Measurements from ENCODE around the gene TRIM4. TPM values are rescaled to one million over a fixed set of nuclear protein-coding genes. Genes with fewer than 3 reads are reported as not detected.

The TRIM4 gene
- total and polyA plus RNA-seq, 2 donors (not counting 3 experiments of a cell fraction or from before 2014, with no cell fraction given) = 13.0 to 22.1 TPM

DNA sequence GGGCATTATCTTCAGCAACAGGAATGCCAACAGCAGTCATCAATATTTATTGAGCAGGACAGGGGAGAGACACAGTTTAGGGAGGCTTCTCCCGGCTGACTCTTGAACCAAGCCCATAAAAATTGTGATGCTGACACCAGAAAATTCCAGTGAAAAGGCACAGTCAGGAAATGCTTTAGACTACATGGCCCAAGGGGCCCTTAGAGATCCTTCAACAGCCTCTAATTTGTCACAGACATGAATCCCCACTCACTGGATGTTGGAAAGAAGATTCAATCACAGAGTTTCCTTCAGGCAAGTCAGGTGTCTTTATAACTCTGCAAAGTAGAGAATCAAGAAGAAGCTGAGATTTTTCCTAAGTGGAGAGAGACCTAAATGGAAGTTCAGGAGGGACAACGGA, 8.9 kb upstream of the TRIM4 start:
- H2AFZ ChIP-seq (ENCODE audit: low read depth, low read length) = no peak overlapping the region
- H4K20me1 ChIP-seq (replicated peaks; ENCODE audit: control insufficient read depth, extremely low read depth, insufficient read depth, low read length) = no peaks in the 10 kb centered on the region
- POLR2A ChIA-PET = interaction anchor here (1.7 kb wide), 1 partner anchor 9 kb away, joined by 7 read pairs; the partner anchor contains the start of gene TRIM4
- no peak for FAIRE-seq
- H3K9me1 ChIP-seq (replicated peaks; ENCODE audit: control insufficient read depth, extremely low read depth, insufficient read depth, low read length) = no peaks in the 10 kb centered on the region
- H3K9me3 ChIP-seq (replicated peaks; ENCODE audit: control insufficient read depth, insufficient read depth, low read length) = no peaks in the 10 kb centered on the region
- no peaks in the 10 kb centered on the region for H3K36me3 ChIP-seq (ENCODE audit: control insufficient read depth in 2 of 2, extremely low read depth in 1 of 2, insufficient read depth in 2 of 2, low read length in 2 of 2)
- no peak overlapping the region for H3K4me2 ChIP-seq (ENCODE audit: insufficient read depth, low read length)
- peaks cover 13% of the 10 kb centered on the region for H3K4me1 ChIP-seq (ENCODE audit: control insufficient read depth, extremely low read depth, insufficient read depth, low read length)
- peaks cover 12 to 27% of the 10 kb centered on the region in 2 experiments for H3K27me3 ChIP-seq (ENCODE audit: control insufficient read depth in 2 of 2, insufficient read depth in 2 of 2, low read length in 2 of 2)
- no peak overlapping the region for H3K27ac ChIP-seq (ENCODE audit: insufficient read depth, low read depth, low read length)
- no peak for TF ChIP-seq GATA2 (IDR thresholded peaks at IDR 0.05; ENCODE audit: insufficient read depth, insufficient read length, low read depth, low read length)
- TF ChIP-seq FOS (IDR thresholded peaks at IDR 0.05; ENCODE audit: borderline replicate concordance, insufficient read depth, low read length) = no peak
- TF ChIP-seq CTCF (IDR thresholded peaks at IDR 0.05; ENCODE audit: extremely low read depth in 1 of 2, insufficient read depth in 1 of 2, low read depth in 1 of 2, low read length in 2 of 2) = no peak
- no TSS peak for BruUV-seq (replicated peaks)
- intact Hi-C loops (cut with micrococcal nuclease) = no loop called here
- H3K4me3 ChIP-seq (replicated peaks in 1 of 3; ENCODE audit: insufficient read depth in 1 of 3, low read depth in 1 of 3, low read length in 3 of 3) = no peak overlapping the region
- CTCF ChIA-PET = interaction anchor here (1.7 to 3.9 kb wide), 3 partner anchors 10 to 62 kb away, joined by 14 to 15 read pairs (median 14); partner anchors contain the start of gene TRIM4
- H3K79me2 ChIP-seq (ENCODE audit: control insufficient read depth, insufficient read depth, low read length) = no peaks in the 10 kb centered on the region
- DNase-seq (ENCODE audit: low read depth, low spot score) = no peak
- no peak overlapping the region for H3K9ac ChIP-seq (replicated peaks; ENCODE audit: extremely low read depth, insufficient read depth, low read length)
- dilution Hi-C loops (cut with MboI; ENCODE audit: extremely low pct_ligation_motif_present, low sequenced_read_pairs) = no loop called here

DNA sequence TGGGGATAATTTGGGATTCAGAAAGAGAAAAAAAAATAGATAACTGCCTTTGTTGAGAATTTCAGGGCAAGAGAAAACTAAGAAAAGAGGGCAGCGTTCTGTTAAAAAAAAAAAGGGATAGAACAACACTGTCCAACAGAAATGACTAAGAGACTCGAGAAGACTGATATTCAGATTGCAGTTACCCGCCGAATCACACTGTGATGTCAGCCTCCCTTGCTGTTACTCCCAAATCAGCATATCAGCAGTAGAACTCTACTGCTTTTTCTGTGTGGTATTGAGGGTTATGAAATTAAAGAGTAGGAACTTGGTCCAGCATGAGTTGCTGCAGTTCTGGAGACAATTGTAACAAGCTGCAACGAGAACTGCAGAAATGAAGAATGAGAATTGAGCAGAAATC, 8.2 kb upstream of the TRIM4 start:
- Histone ChIP-seq H3K79me2 (ENCODE audit: control insufficient read depth, insufficient read depth, low read length) (no peaks in the 10 kb centered on the region), H3K4me1 (ENCODE audit: control insufficient read depth, extremely low read depth, insufficient read depth, low read length) (peaks cover 13% of the 10 kb centered on the region), H3K4me2 (ENCODE audit: insufficient read depth, low read length) (no peak overlapping the region), H3K4me3 (replicated peaks in 1 of 3; ENCODE audit: insufficient read depth in 1 of 3, low read depth in 1 of 3, low read length in 3 of 3) (no peak overlapping the region), H3K27me3 (ENCODE audit: control insufficient read depth in 2 of 2, insufficient read depth in 2 of 2, low read length in 2 of 2) (peaks cover 10 to 24% of the 10 kb centered on the region in 2 experiments), H3K27ac (ENCODE audit: insufficient read depth, low read depth, low read length) (no peak overlapping the region), H3K9me3 (replicated peaks; ENCODE audit: control insufficient read depth, insufficient read depth, low read length) (no peaks in the 10 kb centered on the region), H3K9ac (replicated peaks; ENCODE audit: extremely low read depth, insufficient read depth, low read length) (no peak overlapping the region), H3K36me3 (ENCODE audit: control insufficient read depth in 2 of 2, extremely low read depth in 1 of 2, insufficient read depth in 2 of 2, low read length in 2 of 2) (no peaks in the 10 kb centered on the region), H4K20me1 (replicated peaks; ENCODE audit: control insufficient read depth, extremely low read depth, insufficient read depth, low read length) (no peaks in the 10 kb centered on the region), H3K9me1 (replicated peaks; ENCODE audit: control insufficient read depth, extremely low read depth, insufficient read depth, low read length) (no peaks in the 10 kb centered on the region), H2AFZ (ENCODE audit: low read depth, low read length) (no peak overlapping the region)
- TF ChIP-seq MYC (IDR thresholded peaks at IDR 0.05; ENCODE audit: low read depth, low read length) = no peak
- no peak for TF ChIP-seq POLR2AphosphoS5 (IDR thresholded peaks at IDR 0.05; ENCODE audit: insufficient read depth, low read depth, low read length)
- no peak for TF ChIP-seq POLR2A (IDR thresholded peaks at IDR 0.05; ENCODE audit: low read depth, low read length)
- no peak for TF ChIP-seq JUN (IDR thresholded peaks at IDR 0.05; ENCODE audit: borderline replicate concordance, insufficient read depth, insufficient read length, low read depth)
- TF ChIP-seq GATA2 (IDR thresholded peaks at IDR 0.05; ENCODE audit: insufficient read depth, insufficient read length, low read depth, low read length) = no peak
- no peak for TF ChIP-seq EZH2 (IDR thresholded peaks at IDR 0.05; ENCODE audit: borderline replicate concordance, low read depth, low read length, severe bottlenecking)
- TF ChIP-seq, protein P1, sequence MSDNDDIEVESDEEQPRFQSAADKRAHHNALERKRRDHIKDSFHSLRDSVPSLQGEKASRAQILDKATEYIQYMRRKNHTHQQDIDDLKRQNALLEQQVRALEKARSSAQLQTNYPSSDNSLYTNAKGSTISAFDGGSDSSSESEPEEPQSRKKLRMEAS (IDR thresholded peaks at IDR 0.05; ENCODE audit: insufficient read depth, insufficient read length) = no peak
- no peak for TF ChIP-seq FOS (IDR thresholded peaks at IDR 0.05; ENCODE audit: borderline replicate concordance, insufficient read depth, low read length)
- no peak for TF ChIP-seq CTCF (IDR thresholded peaks at IDR 0.05; ENCODE audit: extremely low read depth in 1 of 2, insufficient read depth in 1 of 2, low read depth in 1 of 2, low read length in 2 of 2)
- ChIA-PET CTCF (interaction anchor here (3.9 kb wide), 1 partner anchor 9 kb away, joined by 14 read pairs; the partner anchor contains the start of gene TRIM4), POLR2A (no interaction called here)
- BruUV-seq (replicated peaks) = no TSS peak
- intact Hi-C loops (cut with micrococcal nuclease) (no loop called here), dilution Hi-C loops (cut with MboI; ENCODE audit: extremely low pct_ligation_motif_present, low sequenced_read_pairs) (no loop called here)
- DNase-seq (ENCODE audit: low read depth, low spot score) (no peak), FAIRE-seq (no peak)
